ENCODE results near the gene TJP1. TPM values are rescaled to one million over a fixed set of nuclear protein-coding genes. Genes with fewer than 3 reads are reported as not detected.
A peak's percentile ranks its signal among the peaks of the same experiment; 100 is the strongest.

TJP1 gene
- total and polyA plus RNA-seq, 2 experiments from 2014 or later = 39.2 to 51.2 TPM

DNA sequence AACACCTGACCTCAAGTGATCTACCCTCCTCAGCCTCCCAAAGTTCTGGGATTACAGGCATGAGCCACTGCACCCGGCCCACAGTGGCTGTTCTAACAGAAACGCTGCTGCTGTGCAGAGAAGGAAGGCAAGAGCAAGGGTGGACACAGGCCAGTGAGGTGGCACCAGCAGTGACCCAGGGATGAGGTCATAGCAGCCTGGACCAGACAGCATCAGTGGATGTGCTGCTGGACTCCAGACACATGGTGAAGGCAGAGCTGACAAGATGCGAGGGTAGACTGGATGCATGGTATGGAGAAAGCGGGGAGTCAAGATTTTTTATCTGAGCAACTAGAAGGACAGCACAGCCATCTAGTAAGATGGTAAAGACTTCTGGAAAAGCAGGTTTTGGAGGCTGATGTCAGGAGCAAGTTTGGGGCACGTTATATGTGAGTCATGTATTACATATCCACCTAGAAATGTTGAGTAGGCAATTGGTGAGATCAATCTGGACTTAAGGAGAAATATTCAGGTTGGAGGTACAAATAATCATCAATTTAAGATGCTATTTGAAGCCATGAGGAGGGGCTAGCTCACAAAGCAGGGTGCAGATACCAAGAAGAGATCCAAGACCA is 22.1 kb upstream of the TJP1 start:
- H3F3A ChIP-seq (ENCODE audit: insufficient read depth) = peaks cover 19% of the 10 kb centered on the region
- no peak for TF ChIP-seq EZH2phosphoT487 (IDR thresholded peaks at IDR 0.05; ENCODE audit: insufficient read depth, low read depth)
- no peak for TF ChIP-seq EZH2 (IDR thresholded peaks at IDR 0.05; ENCODE audit: insufficient read depth, poor library complexity, severe bottlenecking)
- H3K9ac ChIP-seq = peak overlapping the region; percentile 49
- no peaks in the 10 kb centered on the region for H3K27me3 ChIP-seq (replicated peaks; ENCODE audit: insufficient read depth)
- peaks cover 5% of the 10 kb centered on the region for H3K9me3 ChIP-seq (ENCODE audit: low read depth)
- H3K27ac ChIP-seq = peak overlapping the region; percentile 72
- H3K4me1 ChIP-seq (ENCODE audit: insufficient read depth) = peaks cover 29% of the 10 kb centered on the region
- H3K36me3 ChIP-seq (ENCODE audit: low read depth) = no peaks in the 10 kb centered on the region
- H2AFZ ChIP-seq = peak overlapping the region; percentile 40
- 0 out of 2 replicates have a peak overlapping the region, but pooled peaks have one; percentile 1 for H3K4me3 ChIP-seq
- 55 to 68% methylated on average over 5 of the region's 5 CpGs for WGBS, 2 experiments (ENCODE audit: low coverage in 1 of 2, low lambda C conversion rate in 2 of 2, missing lambda C conversion rate in 2 of 2)
- no peaks in the 10 kb centered on the region for H3K79me2 ChIP-seq (ENCODE audit: insufficient read depth)
- no peaks in the 10 kb centered on the region for H4K20me1 ChIP-seq (ENCODE audit: insufficient read depth)
- H3K9me2 ChIP-seq (ENCODE audit: insufficient read depth) = no peaks in the 10 kb centered on the region
- peak overlapping the region; percentile 35 for H3K4me2 ChIP-seq (ENCODE audit: unreplicated experiment)
- in situ Hi-C loops (cut with MboI) = no loop called here
- peak; percentile 77 for DNase-seq

DNA sequence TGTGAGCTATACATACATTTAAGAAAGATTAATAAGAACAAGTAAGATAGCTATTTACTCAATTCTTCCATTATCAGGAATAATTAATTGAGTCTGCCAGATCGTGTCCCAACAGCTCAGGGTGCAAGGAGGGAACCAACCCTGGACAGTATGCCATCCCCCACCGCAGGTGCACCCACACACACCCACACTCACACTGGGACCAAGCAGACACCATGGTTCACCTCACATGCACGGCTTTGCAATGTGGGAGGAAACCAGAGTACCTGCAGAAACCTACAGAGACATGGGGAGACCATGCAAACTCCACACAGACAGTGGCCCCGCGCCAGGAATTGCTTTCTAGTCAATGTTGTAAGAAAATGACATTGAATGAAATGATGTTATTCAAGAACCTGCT is 20.0 kb upstream of the TJP1 start:
- Histone ChIP-seq H3F3A (ENCODE audit: insufficient read depth) (peaks cover 19% of the 10 kb centered on the region), H3K27me3 (replicated peaks; ENCODE audit: insufficient read depth) (no peaks in the 10 kb centered on the region), H3K27ac (no peak overlapping the region), H3K9me3 (ENCODE audit: low read depth) (no peaks in the 10 kb centered on the region), H2AFZ (no peak overlapping the region), H3K4me3 (no peak overlapping the region), H4K20me1 (ENCODE audit: insufficient read depth) (no peaks in the 10 kb centered on the region), H3K4me1 (ENCODE audit: insufficient read depth) (peaks cover 29% of the 10 kb centered on the region), H3K9ac (no peak overlapping the region), H3K36me3 (ENCODE audit: low read depth) (no peaks in the 10 kb centered on the region), H3K9me2 (ENCODE audit: insufficient read depth) (no peaks in the 10 kb centered on the region), H3K4me2 (ENCODE audit: unreplicated experiment) (no peak overlapping the region), H3K79me2 (ENCODE audit: insufficient read depth) (no peaks in the 10 kb centered on the region)
- TF ChIP-seq EZH2phosphoT487 (IDR thresholded peaks at IDR 0.05; ENCODE audit: insufficient read depth, low read depth) (no peak), EZH2 (IDR thresholded peaks at IDR 0.05; ENCODE audit: insufficient read depth, poor library complexity, severe bottlenecking) (no peak)
- DNase-seq = no peak
- in situ Hi-C loops (cut with MboI) = no loop called here
- 83 to 90% methylated on average over 5 of the region's 5 CpGs for WGBS, 2 experiments (ENCODE audit: low coverage in 1 of 2, low lambda C conversion rate in 2 of 2, missing lambda C conversion rate in 2 of 2)

DNA sequence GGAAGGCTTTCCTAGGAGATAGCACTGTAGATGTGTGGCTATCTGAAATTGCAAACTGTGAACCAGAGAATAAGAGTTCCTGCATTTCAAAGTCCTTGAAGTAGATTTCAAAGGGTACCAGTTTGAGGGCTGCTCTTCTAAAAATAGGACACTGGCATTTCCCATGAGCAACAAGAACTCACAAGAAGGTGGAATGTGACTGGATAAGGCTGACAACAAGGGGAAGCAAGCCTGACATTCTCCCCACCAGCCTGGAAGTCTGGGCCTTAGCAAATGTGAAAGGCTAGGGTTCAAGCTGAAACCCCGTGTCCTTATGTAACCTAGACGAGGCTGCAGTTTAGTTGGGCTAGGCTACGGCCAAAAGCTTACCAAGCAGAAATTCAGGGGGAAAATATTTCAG is 18.7 kb upstream of the TJP1 start:
- 92 to 98% methylated on average over 3 of the region's 3 CpGs for WGBS, 2 experiments (ENCODE audit: low coverage in 1 of 2, low lambda C conversion rate in 2 of 2, missing lambda C conversion rate in 2 of 2)
- Histone ChIP-seq H3K27me3 (replicated peaks; ENCODE audit: insufficient read depth) (no peaks in the 10 kb centered on the region), H3K27ac (no peak overlapping the region), H4K20me1 (ENCODE audit: insufficient read depth) (no peaks in the 10 kb centered on the region), H3K4me2 (ENCODE audit: unreplicated experiment) (no peak overlapping the region), H3K9me3 (ENCODE audit: low read depth) (no peaks in the 10 kb centered on the region), H3K4me3 (no peak overlapping the region), H2AFZ (peak overlapping the region; percentile 70), H3K4me1 (ENCODE audit: insufficient read depth) (peaks cover 29% of the 10 kb centered on the region), H3K36me3 (ENCODE audit: low read depth) (no peaks in the 10 kb centered on the region), H3F3A (ENCODE audit: insufficient read depth) (peaks cover 19% of the 10 kb centered on the region), H3K9ac (no peak overlapping the region), H3K9me2 (ENCODE audit: insufficient read depth) (no peaks in the 10 kb centered on the region), H3K79me2 (ENCODE audit: insufficient read depth) (no peaks in the 10 kb centered on the region)
- TF ChIP-seq EZH2 (IDR thresholded peaks at IDR 0.05; ENCODE audit: insufficient read depth, poor library complexity, severe bottlenecking) = no peak
- TF ChIP-seq EZH2phosphoT487 (IDR thresholded peaks at IDR 0.05; ENCODE audit: insufficient read depth, low read depth) = no peak
- in situ Hi-C loops (cut with MboI) = no loop called here
- peak; percentile 20 for DNase-seq

DNA sequence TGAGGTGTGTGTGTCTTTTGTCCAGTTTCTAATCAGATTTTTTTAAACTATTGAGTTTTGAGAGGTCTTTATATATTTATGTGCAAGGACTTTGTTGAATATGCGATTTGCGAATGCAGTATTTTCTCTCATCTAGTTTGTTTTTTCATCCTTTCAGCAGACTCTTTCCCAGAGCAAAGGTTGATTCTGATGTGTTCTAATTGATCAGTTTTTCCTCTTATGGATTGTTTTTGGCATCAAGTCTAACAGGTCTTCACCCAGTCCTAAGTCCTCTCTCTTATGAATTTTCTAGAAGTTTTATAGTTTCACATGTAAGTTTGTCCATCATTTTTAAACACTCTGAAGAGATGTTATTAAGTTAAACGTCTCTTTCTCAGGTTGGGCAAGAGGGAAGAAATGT is 17.8 kb upstream of the TJP1 start:
- peaks cover 16% of the 10 kb centered on the region for H3F3A ChIP-seq (ENCODE audit: insufficient read depth)
- H3K36me3 ChIP-seq (ENCODE audit: low read depth) = no peaks in the 10 kb centered on the region
- no peak for TF ChIP-seq EZH2 (IDR thresholded peaks at IDR 0.05; ENCODE audit: insufficient read depth, poor library complexity, severe bottlenecking)
- TF ChIP-seq EZH2phosphoT487 (IDR thresholded peaks at IDR 0.05; ENCODE audit: insufficient read depth, low read depth) = no peak
- no peaks in the 10 kb centered on the region for H3K9me3 ChIP-seq (ENCODE audit: low read depth)
- no peak overlapping the region for H3K4me3 ChIP-seq
- no peaks in the 10 kb centered on the region for H3K9me2 ChIP-seq (ENCODE audit: insufficient read depth)
- H3K4me2 ChIP-seq (ENCODE audit: unreplicated experiment) = no peak overlapping the region
- H3K4me1 ChIP-seq (ENCODE audit: insufficient read depth) = peaks cover 33% of the 10 kb centered on the region
- no peak overlapping the region for H3K27ac ChIP-seq
- H4K20me1 ChIP-seq (ENCODE audit: insufficient read depth) = no peaks in the 10 kb centered on the region
- H3K27me3 ChIP-seq (replicated peaks; ENCODE audit: insufficient read depth) = no peaks in the 10 kb centered on the region
- 59 to 65% methylated on average over 3 of the region's 3 CpGs for WGBS, 2 experiments (ENCODE audit: low coverage in 1 of 2, low lambda C conversion rate in 2 of 2, missing lambda C conversion rate in 2 of 2)
- H2AFZ ChIP-seq = no peak overlapping the region
- DNase-seq = no peak
- no peaks in the 10 kb centered on the region for H3K79me2 ChIP-seq (ENCODE audit: insufficient read depth)
- in situ Hi-C loops (cut with MboI) = no loop called here
- H3K9ac ChIP-seq = no peak overlapping the region

Measured in GM23248 (cell line).